PC-3 (cell line): Measurements from ENCODE around the gene TUT7. TPM values are rescaled to one million over a fixed set of nuclear protein-coding genes. Genes with fewer than 3 reads are reported as not detected.

Source experiments
- ATAC-seq: fragments of 200-7000 bp; cut with Tn5 transposase; 2 replicates; pipeline ENCODE4 v1.9.1; 2020; ENCODE audit warnings: mild to moderate bottlenecking, moderate library complexity
- BruUV-seq: library from RNA; stranded (reverse); fragments of 400-500 nt; replicated peaks from 2 replicates; lab custom pipeline; 2021; lab: Mats Ljungman, UMichigan
- CTCF ChIA-PET: fragments of 300-600 bp; sonication (Branson Sonifier 250); formaldehyde crosslinking; loops from one replicate; lab custom pipeline; 2022; ENCODE audit warnings: antibody characterized with exemption; lab: Charles Lee
- POLR2A ChIA-PET: fragments of 300-600 bp; sonication (Branson Sonifier 250); formaldehyde crosslinking; loops from one replicate; lab custom pipeline; 2022; ENCODE audit warnings: antibody characterized with exemption; ENCODE audit not compliant: unreplicated experiment; lab: Charles Lee
- DNase-seq: peaks from one replicate; pipeline ENCODE4 v3.0.0-alpha.2; 2015
- H2AFZ ChIP-seq: fragments of 300-600 bp; sonication (generic); 2 replicates; pipeline ENCODE4 v1.6.0; 2016; ENCODE audit warnings: antibody characterized with exemption, low read length
- H3F3A ChIP-seq: fragments of 300-600 bp; sonication (generic); one replicate; pipeline ENCODE4 v1.6.0; 2017; ENCODE audit warnings: antibody characterized with exemption, low read length, control low read depth, mild to moderate bottlenecking; ENCODE audit not compliant: unreplicated experiment
- H3K27ac ChIP-seq: fragments of 300-600 bp; sonication (generic); 2 replicates; pipeline ENCODE4 v1.5.1; 2016; ENCODE audit warnings: mild to moderate bottlenecking, low read length
- H3K27me3 ChIP-seq: fragments of 300-600 bp; sonication (generic); 2 replicates; pipeline ENCODE4 v1.6.1; 2016; ENCODE audit warnings: low read length, mixed read lengths
- H3K36me3 ChIP-seq: fragments of 300-600 bp; sonication (generic); 2 replicates; pipeline ENCODE4 v1.6.1; 2016; ENCODE audit warnings: low read depth, mixed run types, low read length, mixed read lengths
- H3K4me1 ChIP-seq: fragments of 300-600 bp; sonication (generic); 2 replicates; pipeline ENCODE4 v1.5.1; 2016; ENCODE audit warnings: low read length; ENCODE audit not compliant: insufficient read depth
- H3K4me2 ChIP-seq: fragments of 300-600 bp; sonication (generic); 2 replicates; pipeline ENCODE4 v1.6.0; 2016; ENCODE audit warnings: low read length
- H3K4me3 ChIP-seq: fragments of 300-600 bp; sonication (generic); 2 replicates; pipeline ENCODE4 v1.5.1; 2016; ENCODE audit warnings: mild to moderate bottlenecking, low read length, mixed read lengths
- H3K79me2 ChIP-seq: fragments of 300-600 bp; sonication (generic); 2 replicates; pipeline ENCODE4 v1.6.1; 2017; ENCODE audit warnings: low read length, mixed read lengths
- H3K9ac ChIP-seq: fragments of 300-600 bp; sonication (generic); 2 replicates; pipeline ENCODE4 v1.6.0; 2016; ENCODE audit warnings: mild to moderate bottlenecking, low read length
- H3K9me2 ChIP-seq: fragments of 300-600 bp; sonication (generic); replicated peaks from 2 replicates; pipeline ENCODE4 v1.6.1; 2016; ENCODE audit warnings: mixed run types, low read length, mixed read lengths
- H3K9me3 ChIP-seq: fragments of 300-600 bp; sonication (generic); 2 replicates; pipeline ENCODE4 v1.6.1; 2016; ENCODE audit warnings: low read length, mixed read lengths
- H4K20me1 ChIP-seq: fragments of 300-600 bp; sonication (generic); 2 replicates; pipeline ENCODE4 v1.6.1; 2016; ENCODE audit warnings: low read length, mixed read lengths
- CTCF ChIP-seq: fragments of 300-600 bp; sonication (generic); conservative IDR thresholded peaks from 2 replicates; pipeline ENCODE4 v1.5.1; 2017; ENCODE audit warnings: antibody characterized with exemption, low read depth, mild to moderate bottlenecking, low read length
- EZH2 ChIP-seq: fragments of 300-600 bp; sonication (generic); IDR thresholded peaks from one replicate; pipeline ENCODE4 v1.6.1; 2017; ENCODE audit warnings: antibody characterized with exemption, mild to moderate bottlenecking, low read length; ENCODE audit not compliant: unreplicated experiment
- EZH2phosphoT487 ChIP-seq: fragments of 300-600 bp; sonication (generic); IDR thresholded peaks from 2 replicates; pipeline ENCODE4 v1.6.1; 2018; ENCODE audit warnings: mild to moderate bottlenecking, antibody characterized with exemption, low read length, borderline replicate concordance
- intact Hi-C: fragments of 100-400 bp; cut with micrococcal nuclease; formaldehyde crosslinking; loops from 2 replicates; pipeline ENCODE4 v1.9.0; 2023
- total RNA-seq: library from RNA; depleted of rRNA; stranded (reverse); fragments of >200 nt; gene quantifications from 2 replicates; pipeline ENCODE4 v1.2.3, GENCODE V29; 2014

The TUT7 gene
- total RNA-seq, 1 experiment from 2014 or later, result 12.3 TPM

GRCh38 chr9:86281593-86282076 lies 72.6 kb downstream of the TUT7 start:
- CTCF ChIA-PET, result no interaction called here
- peak overlapping the region; percentile 78 for H2AFZ ChIP-seq
- peaks cover 30% of the 10 kb centered on the region for H4K20me1 ChIP-seq
- no peaks in the 10 kb centered on the region for H3K9me2 ChIP-seq
- peak overlapping the region; percentile 92 for H3K4me2 ChIP-seq
- peak overlapping the region; percentile 94 for H3K4me3 ChIP-seq
- intact Hi-C loops, result loop anchor here (1.0 kb wide), 1 partner anchor 73 kb away; the partner anchor contains the start of gene TUT7
- no peaks in the 10 kb centered on the region for H3K36me3 ChIP-seq
- no TSS peak for BruUV-seq
- peak overlapping the region; percentile 81 for H3K27ac ChIP-seq
- no peaks in the 10 kb centered on the region for H3F3A ChIP-seq
- peak overlapping the region; percentile 94 for H3K9ac ChIP-seq
- ATAC-seq (peak; percentile 11; the same call in 1 of the 2 replicates), DNase-seq (peak; percentile 3)
- no peaks in the 10 kb centered on the region for H3K9me3 ChIP-seq
- POLR2A ChIA-PET, result no interaction called here
- TF ChIP-seq EZH2 (no peak), EZH2phosphoT487 (no peak), CTCF (no peak)
- H3K79me2 ChIP-seq, result peaks cover 54% of the 10 kb centered on the region
- peaks cover 13% of the 10 kb centered on the region for H3K4me1 ChIP-seq
- H3K27me3 ChIP-seq, result no peaks in the 10 kb centered on the region

GRCh38 chr9:86280580-86280979 lies 73.6 kb downstream of the TUT7 start:
- Histone ChIP-seq H3K9me2 (no peaks in the 10 kb centered on the region), H3K4me2 (peak overlapping the region; percentile 92), H3K27ac (no peak overlapping the region), H3K4me3 (peak overlapping the region; percentile 94), H3F3A (no peaks in the 10 kb centered on the region), H3K9ac (no peak overlapping the region), H3K4me1 (peaks cover 13% of the 10 kb centered on the region), H3K79me2 (peaks cover 63% of the 10 kb centered on the region), H3K9me3 (no peaks in the 10 kb centered on the region), H3K27me3 (no peaks in the 10 kb centered on the region), H2AFZ (no peak overlapping the region), H4K20me1 (peaks cover 30% of the 10 kb centered on the region), H3K36me3 (no peaks in the 10 kb centered on the region)
- TF ChIP-seq CTCF (no peak), EZH2phosphoT487 (no peak), EZH2 (no peak)
- no peak for DNase-seq
- ATAC-seq, result no peak
- ChIA-PET CTCF (no interaction called here), POLR2A (no interaction called here)
- BruUV-seq, result no TSS peak
- intact Hi-C loops, result no loop called here

- no peak overlapping the region for H3K9ac ChIP-seq
- peaks cover 33% of the 10 kb centered on the region for H4K20me1 ChIP-seq
- no TSS peak for BruUV-seq
- H3K4me3 ChIP-seq, result no peak overlapping the region
- H2AFZ ChIP-seq, result no peak overlapping the region
- ChIA-PET CTCF (no interaction called here), POLR2A (no interaction called here)
- ATAC-seq (no peak), DNase-seq (no peak)
- H3F3A ChIP-seq, result no peaks in the 10 kb centered on the region
- H3K27ac ChIP-seq, result no peak overlapping the region
- H3K27me3 ChIP-seq, result no peaks in the 10 kb centered on the region
- TF ChIP-seq CTCF, result no peak
- no peak for TF ChIP-seq EZH2phosphoT487
- intact Hi-C loops, result no loop called here
- peak overlapping the region; percentile 26; the same call in 1 of the 2 replicates for H3K4me2 ChIP-seq
- H3K79me2 ChIP-seq, result peaks cover 70% of the 10 kb centered on the region
- H3K36me3 ChIP-seq, result no peaks in the 10 kb centered on the region
- H3K9me3 ChIP-seq, result no peaks in the 10 kb centered on the region
- no peaks in the 10 kb centered on the region for H3K9me2 ChIP-seq
- peaks cover 13% of the 10 kb centered on the region for H3K4me1 ChIP-seq
Observed at GRCh38 chr9:86279839-86280238, 74.4 kb downstream of the TUT7 start.
